ENCODE data around the gene PRSS38.

Gene PRSS38

GRCh38 chr1:227793948-227794816 is 21.3 kb upstream of the PRSS38 start:
- DNase-seq: no peak

- no peak for DNase-seq
Measured at GRCh38 chr1:227794817-227795192, 20.7 kb upstream of the PRSS38 start.

GRCh38 chr1:227795732-227796131 is 19.7 kb upstream of the PRSS38 start:
- DNase-seq: no peak

- no peak for DNase-seq
Measured at GRCh38 chr1:227796359-227796915, 19.0 kb upstream of the PRSS38 start.

GRCh38 chr1:227797144-227797543 is 18.3 kb upstream of the PRSS38 start:
- no peak for DNase-seq

GRCh38 chr1:227797625-227798024 is 17.9 kb upstream of the PRSS38 start:
- no peak for DNase-seq

GRCh38 chr1:227798078-227798802 is 17.2 kb upstream of the PRSS38 start:
- DNase-seq: no peak

GRCh38 chr1:227799756-227800155 is 15.7 kb upstream of the PRSS38 start:
- DNase-seq: no peak

GRCh38 chr1:227803933-227804332 is 11.5 kb upstream of the PRSS38 start:
- no peak for DNase-seq

GRCh38 chr1:227805606-227806197 is 9.8 kb upstream of the PRSS38 start:
- no peak for DNase-seq

- DNase-seq: no peak
Measured at GRCh38 chr1:227808566-227808965, 6.9 kb upstream of the PRSS38 start.

- DNase-seq: no peak
Measured at GRCh38 chr1:227809026-227809425, 6.4 kb upstream of the PRSS38 start.

- DNase-seq: no peak
Measured at GRCh38 chr1:227813962-227814361, 1.5 kb upstream of the PRSS38 start.

- DNase-seq: no peak
Measured at GRCh38 chr1:227816750-227817446, 1.4 kb downstream of the PRSS38 start.

- DNase-seq: no peak
Measured at GRCh38 chr1:227823537-227823936, 8.1 kb downstream of the PRSS38 start.

- no peak for DNase-seq
Measured at GRCh38 chr1:227824204-227824603, 8.7 kb downstream of the PRSS38 start.

GRCh38 chr1:227828786-227829185 is 13.3 kb downstream of the PRSS38 start:
- DNase-seq: no peak

- no peak for DNase-seq
Measured at GRCh38 chr1:227838181-227838580, 22.7 kb downstream of the PRSS38 start.

- DNase-seq: no peak
Measured at GRCh38 chr1:227841096-227841495, 25.6 kb downstream of the PRSS38 start.

- no peak for DNase-seq
Measured at GRCh38 chr1:227844320-227845146, 29.1 kb downstream of the PRSS38 start.

GRCh38 chr1:227845147-227845458 is 29.6 kb downstream of the PRSS38 start:
- DNase-seq: no peak

- no peak for DNase-seq
Measured at GRCh38 chr1:227845519-227845918, 30.0 kb downstream of the PRSS38 start.
